ENCODE data around the gene CYSTM1. TPM values are rescaled to one million over a fixed set of nuclear protein-coding genes. Genes with fewer than 3 reads are reported as not detected.

CYSTM1 gene
- total and polyA plus RNA-seq, 2 donors (not counting 3 experiments of a cell fraction or from before 2014, with no cell fraction given), result 28.9 to 41.5 TPM

DNA sequence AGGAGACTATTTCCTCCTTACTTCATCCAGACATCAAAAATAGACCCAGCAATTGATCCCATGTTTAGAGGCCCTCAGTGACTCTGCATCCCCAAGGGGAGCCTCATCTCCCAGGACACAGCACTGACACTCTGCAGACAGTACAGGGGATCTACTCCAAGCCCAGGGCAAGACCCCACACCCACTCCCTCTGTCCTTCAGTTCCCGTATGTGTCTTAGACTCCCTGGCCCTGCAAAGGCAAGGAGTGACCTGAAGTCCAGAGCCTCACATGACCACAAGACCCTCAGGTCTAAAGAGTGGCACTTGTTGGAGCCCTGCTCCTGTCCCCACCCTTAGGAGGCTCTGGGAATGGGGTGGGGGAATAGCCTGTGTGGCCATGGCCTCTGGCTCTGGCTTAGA is 27.5 kb upstream of the CYSTM1 start:
- ChIA-PET POLR2A (no interaction called here), CTCF (interaction anchor here (2.3 to 6.6 kb wide), 2 partner anchors 8 to 72 kb away, joined by 52 to 379 read pairs; no protein-coding TSS in a partner anchor)
- Histone ChIP-seq H2AFZ (ENCODE audit: low read depth, low read length) (no peak overlapping the region), H3K36me3 (ENCODE audit: control insufficient read depth in 2 of 2, extremely low read depth in 1 of 2, insufficient read depth in 2 of 2, low read length in 2 of 2) (no peaks in the 10 kb centered on the region), H3K4me1 (ENCODE audit: control insufficient read depth, extremely low read depth, insufficient read depth, low read length) (no peaks in the 10 kb centered on the region), H3K4me2 (ENCODE audit: insufficient read depth, low read length) (no peak overlapping the region), H3K27ac (ENCODE audit: insufficient read depth, low read depth, low read length) (no peak overlapping the region), H3K9me3 (replicated peaks; ENCODE audit: control insufficient read depth, insufficient read depth, low read length) (no peaks in the 10 kb centered on the region), H3K27me3 (ENCODE audit: control insufficient read depth in 2 of 2, insufficient read depth in 2 of 2, low read length in 2 of 2) (peaks cover 0 to 6% of the 10 kb centered on the region in 2 experiments), H3K9ac (replicated peaks; ENCODE audit: extremely low read depth, insufficient read depth, low read length) (no peak overlapping the region), H3K79me2 (ENCODE audit: control insufficient read depth, insufficient read depth, low read length) (no peaks in the 10 kb centered on the region), H3K9me1 (replicated peaks; ENCODE audit: control insufficient read depth, extremely low read depth, insufficient read depth, low read length) (no peaks in the 10 kb centered on the region), H3K4me3 (replicated peaks in 1 of 3; ENCODE audit: insufficient read depth in 1 of 3, low read depth in 1 of 3, low read length in 3 of 3) (no peak overlapping the region), H4K20me1 (replicated peaks; ENCODE audit: control insufficient read depth, extremely low read depth, insufficient read depth, low read length) (no peaks in the 10 kb centered on the region)
- no peak for TF ChIP-seq MAX (IDR thresholded peaks at IDR 0.05; ENCODE audit: insufficient read depth, insufficient read length)
- FAIRE-seq, result no peak
- DNase-seq (ENCODE audit: low read depth, low spot score), result no peak
- intact Hi-C loops (cut with micrococcal nuclease) (no loop called here), dilution Hi-C loops (cut with MboI; ENCODE audit: extremely low pct_ligation_motif_present, low sequenced_read_pairs) (no loop called here)
- no TSS peak for BruUV-seq (replicated peaks)

DNA sequence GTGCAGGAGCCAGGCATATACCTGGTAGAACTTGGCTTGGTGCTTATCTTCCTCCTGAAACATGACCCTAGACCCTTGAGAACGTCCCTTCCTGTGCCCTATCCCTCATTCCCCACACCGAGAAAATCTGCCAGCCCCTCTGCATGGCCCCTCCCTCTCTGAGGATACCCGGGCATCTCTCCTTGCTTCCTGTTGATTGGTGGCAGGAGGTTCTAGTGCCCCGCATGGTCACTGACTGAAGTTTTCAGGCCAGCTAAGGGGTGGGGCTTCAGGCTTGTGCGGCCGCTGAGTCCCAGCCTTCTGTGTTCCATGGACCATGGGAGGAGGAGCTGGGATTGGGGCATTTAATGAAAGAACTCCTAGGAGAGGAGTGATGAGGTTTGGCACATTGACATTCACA is 26.5 kb upstream of the CYSTM1 start:
- dilution Hi-C loops (cut with MboI; ENCODE audit: extremely low pct_ligation_motif_present, low sequenced_read_pairs) (no loop called here), intact Hi-C loops (cut with micrococcal nuclease) (no loop called here)
- FAIRE-seq, result no peak
- H3K9ac ChIP-seq (replicated peaks; ENCODE audit: extremely low read depth, insufficient read depth, low read length), result no peak overlapping the region
- H3K36me3 ChIP-seq (ENCODE audit: control insufficient read depth in 2 of 2, extremely low read depth in 1 of 2, insufficient read depth in 2 of 2, low read length in 2 of 2), result no peaks in the 10 kb centered on the region
- peaks cover 0 to 6% of the 10 kb centered on the region in 2 experiments for H3K27me3 ChIP-seq (ENCODE audit: control insufficient read depth in 2 of 2, insufficient read depth in 2 of 2, low read length in 2 of 2)
- no peaks in the 10 kb centered on the region for H4K20me1 ChIP-seq (replicated peaks; ENCODE audit: control insufficient read depth, extremely low read depth, insufficient read depth, low read length)
- DNase-seq (ENCODE audit: low read depth, low spot score), result no peak
- H3K9me1 ChIP-seq (replicated peaks; ENCODE audit: control insufficient read depth, extremely low read depth, insufficient read depth, low read length), result no peaks in the 10 kb centered on the region
- TF ChIP-seq POLR2A (IDR thresholded peaks at IDR 0.05; ENCODE audit: low read depth, low read length) (no peak), MAX (IDR thresholded peaks at IDR 0.05; ENCODE audit: insufficient read depth, insufficient read length) (no peak), GATA2 (IDR thresholded peaks at IDR 0.05; ENCODE audit: insufficient read depth, insufficient read length, low read depth, low read length) (no peak), CTCF (IDR thresholded peaks at IDR 0.05; ENCODE audit: extremely low read depth in 1 of 2, insufficient read depth in 1 of 2, low read depth in 1 of 2, low read length in 2 of 2) (peak in 1 of 2 donors; percentile 3), EZH2 (IDR thresholded peaks at IDR 0.05; ENCODE audit: borderline replicate concordance, low read depth, low read length, severe bottlenecking) (no peak), JUN (IDR thresholded peaks at IDR 0.05; ENCODE audit: borderline replicate concordance, insufficient read depth, insufficient read length, low read depth) (no peak), POLR2AphosphoS5 (IDR thresholded peaks at IDR 0.05; ENCODE audit: insufficient read depth, low read depth, low read length) (no peak), FOS (IDR thresholded peaks at IDR 0.05; ENCODE audit: borderline replicate concordance, insufficient read depth, low read length) (no peak)
- POLR2A ChIA-PET, result no interaction called here
- H3K27ac ChIP-seq (ENCODE audit: insufficient read depth, low read depth, low read length), result no peak overlapping the region
- CTCF ChIA-PET, result interaction anchor here (0.7 to 1.3 kb wide), 3 partner anchors 12 to 261 kb away, joined by 3 read pairs; no protein-coding TSS in a partner anchor
- no peak overlapping the region for H3K4me3 ChIP-seq (replicated peaks in 1 of 3; ENCODE audit: insufficient read depth in 1 of 3, low read depth in 1 of 3, low read length in 3 of 3)
- no peaks in the 10 kb centered on the region for H3K4me1 ChIP-seq (ENCODE audit: control insufficient read depth, extremely low read depth, insufficient read depth, low read length)
- H3K4me2 ChIP-seq (ENCODE audit: insufficient read depth, low read length), result no peak overlapping the region
- no peaks in the 10 kb centered on the region for H3K9me3 ChIP-seq (replicated peaks; ENCODE audit: control insufficient read depth, insufficient read depth, low read length)
- no peak overlapping the region for H2AFZ ChIP-seq (ENCODE audit: low read depth, low read length)
- H3K79me2 ChIP-seq (ENCODE audit: control insufficient read depth, insufficient read depth, low read length), result no peaks in the 10 kb centered on the region
- no TSS peak for BruUV-seq (replicated peaks)
